K562 (cell line): Measurements from ENCODE around the gene KRT36. TPM values are rescaled to one million over a fixed set of nuclear protein-coding genes. Genes with fewer than 3 reads are reported as not detected.

Source experiments
- E2F5 ChIP-seq: sonication (generic); formaldehyde crosslinking; IDR thresholded peaks from 2 replicates; pipeline ENCODE4 v1.8.0; 2022; ENCODE audit warnings: mild to moderate bottlenecking, missing genetic modification reagents
- HBP1 ChIP-seq: fragments of 450-650 bp; formaldehyde crosslinking; IDR thresholded peaks from 2 replicates; pipeline ENCODE4 v1.4.0; 2022; ENCODE audit warnings: missing genetic modification characterization
- KAT2B ChIP-seq: IDR thresholded peaks from one replicate; pipeline ENCODE4 v1.6.1; 2012; ENCODE audit warnings: low read depth, mild to moderate bottlenecking, control low read depth, inconsistent platforms, low read length, moderate library complexity
- KLF13 ChIP-seq: fragments of 450-650 bp; IDR thresholded peaks from 2 replicates; pipeline ENCODE4 v1.6.1; 2016; ENCODE audit warnings: missing genetic modification characterization, low read depth, mild to moderate bottlenecking, missing compliant biosample characterization, moderate library complexity, borderline replicate concordance
- MLLT1 ChIP-seq, 2 experiments: fragments of 450-650 bp; IDR thresholded peaks; 2 replicates each; pipeline ENCODE4 v1.6.1; 2016
- NONO ChIP-seq, 2 experiments: fragments of 200-400 bp in 1 of 2; fragments of 450-650 bp in 1 of 2; formaldehyde crosslinking in 1 of 2; IDR thresholded peaks; 2 replicates each; pipeline ENCODE4 v1.6.1; 2017; ENCODE audit warnings: low read depth in 2 of 2, mild to moderate bottlenecking in 2 of 2, moderate library complexity in 2 of 2, low read length in 1 of 2
- NUFIP1 ChIP-seq: fragments of 450-650 bp; IDR thresholded peaks from 2 replicates; pipeline ENCODE4 v1.6.1; 2018; ENCODE audit not compliant: partially characterized antibody
- SOX6 ChIP-seq: fragments of 450-650 bp; IDR thresholded peaks from 2 replicates; pipeline ENCODE4 v1.6.1; 2014; ENCODE audit warnings: mild to moderate bottlenecking
- TRIM24 ChIP-seq, 2 experiments: fragments of 450-650 bp; IDR thresholded peaks; 2 replicates each; pipeline ENCODE4 v1.6.1; 2016
- ZBTB33 ChIP-seq: sonication (generic); formaldehyde crosslinking; IDR thresholded peaks from 2 replicates; pipeline ENCODE4 v1.8.1; 2023; ENCODE audit warnings: mild to moderate bottlenecking, missing genetic modification reagents
- polyA plus RNA-seq, 8 experiments: library from polyadenylated mRNA; depleted of rRNA in 4 of 8; stranded (reverse) in 5 of 8; unstranded in 3 of 8; fragments of >200 nt; fragmentation: Nextera tagmentation in 2 of 8; fragmentation: Illumina TruSeq in 1 of 8; extraction: Ambion mirVana in 2 of 8; extraction: Trizol in 1 of 8; gene quantifications; 2 replicates each; pipeline versions ENCODE4 v1.2.1 to v1.2.3, GENCODE V29; 2011 to 2014; ENCODE audit warnings: inconsistent platforms in 1 of 8, missing spikeins in 1 of 8
- total RNA-seq, 7 experiments: library from RNA; depleted of rRNA in 6 of 7; stranded (reverse); fragments of >200 nt in 6 of 7; fragmentation: Illumina TruSeq in 2 of 7; extraction: Trizol in 2 of 7; gene quantifications; 2 replicates each; pipeline versions ENCODE4 v1.2.1 to v1.2.3, GENCODE V29; 2011 to 2021; ENCODE audit warnings: low replicate concordance in 1 of 7

The KRT36 gene
- total and polyA plus RNA-seq, 9 of the 15 experiments (the other 6 are each of a cell fraction or from before 2014, with no cell fraction given), result 0.04 TPM; not detected in 8

GRCh38 chr17:41483531-41483930 is 6.2 kb downstream of the KRT36 start (continued):
- TF ChIP-seq NONO (IDR thresholded peaks at IDR 0.05; ENCODE audit: low read depth in 2 of 2, low read length in 1 of 2), result no peak
- no peak for TF ChIP-seq NUFIP1
- no peak for TF ChIP-seq TRIM24 (IDR thresholded peaks at IDR 0.05)
- TF ChIP-seq MLLT1 (IDR thresholded peaks at IDR 0.05), result no peak
- TF ChIP-seq SOX6, result no peak
- no peak for TF ChIP-seq E2F5 (CRISPR knock-in tag)
- no peak for TF ChIP-seq HBP1 (CRISPR knock-in tag)
- TF ChIP-seq ZBTB33 (CRISPR knock-in tag), result no peak
- TF ChIP-seq KLF13 (tag), result no peak
- no peak for TF ChIP-seq KAT2B
